HG03097 (cell line): ENCODE data around the gene NUAK1.

Experiments
- ATAC-seq: cut with Tn5 transposase; IDR thresholded peaks from one replicate; pipeline ENCODE4 v1.9.1; 2021; ENCODE audit not compliant: unreplicated experiment, low FRiP score

The NUAK1 gene

GRCh38 chr12:106088246-106088808 lies 50.4 kb downstream of the NUAK1 start:
- no peak for ATAC-seq

- ATAC-seq, result no peak
Measured at GRCh38 chr12:106086696-106087095, 52.1 kb downstream of the NUAK1 start.

- no peak for ATAC-seq
Measured at GRCh38 chr12:106085213-106085612, 53.5 kb downstream of the NUAK1 start.

DNA sequence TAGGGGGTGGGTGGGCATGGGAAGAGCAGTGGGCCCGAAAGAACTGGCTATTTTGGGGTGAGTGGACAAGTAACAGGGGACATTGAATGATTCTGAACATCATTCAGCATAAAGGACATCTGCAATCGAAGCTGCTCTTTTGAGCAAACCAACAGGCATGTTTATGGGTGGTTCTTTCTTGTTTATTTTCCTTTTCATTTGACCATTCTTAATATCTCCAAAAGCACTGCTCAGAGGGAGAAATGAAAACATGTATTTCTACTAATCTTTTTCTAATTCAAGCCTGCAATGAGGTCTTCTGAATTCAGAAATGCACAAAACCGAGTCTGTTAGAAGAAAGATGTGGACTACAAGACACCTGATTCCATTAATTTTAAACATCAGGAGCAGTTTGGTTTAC lies 54.0 kb downstream of the NUAK1 start:
- no peak for ATAC-seq

GRCh38 chr12:106084014-106084671 lies 54.6 kb downstream of the NUAK1 start:
- no peak for ATAC-seq

DNA sequence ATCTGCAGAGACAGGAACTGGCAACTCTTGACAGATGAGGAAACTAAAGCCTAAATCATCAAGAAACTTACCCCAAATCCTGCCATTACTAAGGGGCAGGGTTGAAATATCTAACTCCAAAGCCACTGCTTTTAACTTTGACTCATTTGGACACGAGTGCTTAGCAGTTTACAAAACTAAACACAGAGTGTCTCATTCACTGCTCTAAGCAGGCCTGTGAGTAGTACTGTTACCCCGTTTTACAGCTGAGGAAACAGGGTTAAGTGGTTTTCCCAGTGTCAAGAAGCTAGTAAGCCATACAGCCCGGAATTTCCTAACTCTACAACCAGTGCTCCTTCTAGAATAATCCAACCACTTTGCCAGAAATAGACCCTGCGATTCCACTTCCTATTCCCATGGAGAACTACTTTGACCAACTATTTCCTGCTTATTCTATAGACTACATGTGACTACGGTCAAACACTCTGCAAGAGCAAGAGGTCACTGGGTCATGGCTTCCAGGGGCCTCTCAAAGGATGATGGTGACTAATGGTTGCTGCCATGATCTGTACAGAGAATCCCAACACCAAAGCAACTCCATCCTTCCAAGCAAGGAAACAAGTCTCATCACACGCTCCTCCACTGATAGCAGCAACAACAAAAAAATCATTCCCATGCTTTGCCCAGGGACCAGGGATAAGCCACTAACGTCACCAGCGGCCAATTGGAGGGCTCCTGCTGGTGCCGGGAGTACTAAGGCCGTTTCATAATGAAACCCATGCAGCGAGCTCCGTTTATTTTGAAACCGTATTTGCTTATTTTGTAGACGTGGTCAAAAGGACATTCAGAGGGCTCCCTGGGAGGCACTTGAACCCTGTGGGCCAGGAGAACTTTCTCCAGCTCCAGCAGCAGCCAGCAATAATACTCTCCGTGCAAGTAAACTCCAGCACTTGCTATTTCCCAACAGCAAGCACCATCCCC lies 56.3 kb downstream of the NUAK1 start:
- no peak for ATAC-seq

- ATAC-seq, result no peak
Measured at GRCh38 chr12:106081606-106082005, 57.1 kb downstream of the NUAK1 start.

DNA sequence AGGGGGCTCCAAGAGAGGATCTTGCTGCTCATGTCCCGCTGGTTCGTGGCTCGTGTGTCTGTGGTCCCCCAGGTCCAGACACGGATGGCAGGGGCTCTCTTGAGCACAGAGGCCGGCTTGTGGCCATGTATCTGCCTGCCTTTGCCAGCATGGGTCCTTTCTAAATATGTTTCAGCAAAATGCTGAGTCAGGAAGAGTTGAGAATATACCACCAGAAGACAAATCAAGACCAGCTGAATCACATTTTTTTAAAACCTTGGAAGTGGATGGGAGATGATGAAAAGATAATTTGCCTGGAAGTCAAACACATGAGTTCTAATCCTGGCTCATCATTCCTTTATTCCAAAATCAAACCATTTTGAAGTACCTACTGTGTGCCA lies 58.0 kb downstream of the NUAK1 start:
- ATAC-seq, result no peak

GRCh38 chr12:106080041-106080790 lies 58.5 kb downstream of the NUAK1 start:
- no peak for ATAC-seq

DNA sequence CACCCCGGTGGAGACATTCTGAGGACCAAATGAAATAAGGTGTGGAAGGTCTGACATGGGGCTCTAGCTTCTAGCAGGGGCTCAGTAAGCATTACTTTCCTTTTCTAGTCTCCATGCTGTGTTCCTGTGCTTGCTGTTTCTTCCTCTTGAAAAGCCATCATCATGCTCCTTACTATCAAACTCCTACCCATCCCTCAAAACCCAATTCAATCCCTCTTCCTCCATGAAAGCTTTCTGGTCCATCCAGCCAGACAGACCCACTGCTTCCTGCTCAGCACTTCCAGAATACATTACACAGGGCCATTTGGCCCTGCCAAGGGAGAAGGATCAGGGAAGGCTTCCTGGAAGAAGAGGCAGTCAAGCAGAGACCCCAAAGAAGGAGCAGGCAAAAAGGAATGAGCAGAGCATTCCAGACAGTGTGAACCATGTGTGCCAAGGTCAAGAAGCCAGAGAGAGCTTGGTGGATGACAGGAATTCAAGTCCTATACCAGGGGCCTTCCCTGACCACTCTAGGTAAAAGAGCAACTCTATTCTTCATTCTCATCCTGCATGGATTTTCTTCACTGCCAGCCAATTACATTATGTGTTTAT lies 59.5 kb downstream of the NUAK1 start:
- no peak for ATAC-seq

GRCh38 chr12:106078358-106079010 lies 60.3 kb downstream of the NUAK1 start:
- ATAC-seq, result no peak

- no peak for ATAC-seq
Measured at GRCh38 chr12:106074706-106075392, 63.9 kb downstream of the NUAK1 start.

- no peak for ATAC-seq
Measured at GRCh38 chr12:106074361-106074705, 64.4 kb downstream of the NUAK1 start.

- no peak for ATAC-seq
Measured at GRCh38 chr12:106073179-106073578, 65.6 kb downstream of the NUAK1 start.

DNA sequence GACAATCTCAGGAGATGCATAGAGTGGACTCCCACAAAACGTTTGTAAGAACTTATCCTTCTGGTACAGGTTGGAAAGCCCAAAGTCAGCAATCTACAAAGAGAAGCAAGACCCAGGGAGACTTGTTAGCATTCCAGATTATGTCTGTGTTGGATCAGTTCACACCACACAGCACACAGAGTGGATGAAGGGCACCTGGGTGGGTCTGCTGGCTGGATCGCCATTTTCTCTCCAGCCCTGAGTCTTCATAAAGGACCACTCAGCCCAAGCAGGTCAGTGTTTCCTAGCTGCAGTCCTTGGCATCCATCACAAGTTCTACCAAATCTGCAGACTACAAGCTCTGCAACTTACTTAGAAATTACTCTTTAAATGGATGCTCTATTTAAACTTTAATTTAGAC lies 66.0 kb downstream of the NUAK1 start:
- no peak for ATAC-seq

GRCh38 chr12:106071686-106072085 lies 67.1 kb downstream of the NUAK1 start:
- ATAC-seq, result no peak

DNA sequence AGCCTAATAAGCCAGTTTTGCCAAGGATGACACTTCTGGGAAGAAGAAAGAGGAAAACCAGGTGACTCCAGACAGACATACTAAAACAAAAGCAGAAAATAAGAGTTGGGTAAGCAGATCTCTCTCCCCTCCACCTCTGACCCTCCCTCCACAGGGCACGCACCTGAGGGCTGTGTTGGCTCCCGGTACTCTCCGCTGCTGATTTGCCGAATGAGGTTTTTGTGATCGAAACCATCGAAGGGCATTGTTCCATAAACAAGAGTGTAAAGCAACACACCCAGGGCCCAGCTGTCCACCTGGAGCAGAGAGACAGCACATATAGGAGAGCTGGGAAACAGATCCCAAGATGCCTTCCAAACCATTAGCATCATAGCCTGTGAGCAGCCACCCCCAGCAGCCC lies 68.1 kb downstream of the NUAK1 start:
- ATAC-seq, result no peak

DNA sequence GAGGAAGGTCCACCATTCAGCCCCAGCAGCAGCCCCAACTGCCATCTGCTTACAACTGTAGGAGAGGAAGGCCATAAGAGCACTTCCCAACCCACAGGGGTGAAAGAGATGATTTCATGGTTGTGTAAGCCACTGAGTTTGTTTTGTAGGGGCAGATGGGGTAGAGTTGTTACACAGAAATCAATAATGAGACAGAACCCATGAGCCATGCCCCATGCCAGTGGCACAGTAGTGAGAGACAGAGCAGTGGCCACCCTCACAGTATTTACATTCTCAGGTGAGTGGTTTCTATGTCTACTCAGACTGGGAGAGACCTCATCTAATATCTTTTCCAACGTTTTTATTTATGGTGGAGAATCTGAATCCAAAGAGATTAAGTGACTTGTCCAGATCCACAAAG lies 68.6 kb downstream of the NUAK1 start:
- ATAC-seq, result no peak

DNA sequence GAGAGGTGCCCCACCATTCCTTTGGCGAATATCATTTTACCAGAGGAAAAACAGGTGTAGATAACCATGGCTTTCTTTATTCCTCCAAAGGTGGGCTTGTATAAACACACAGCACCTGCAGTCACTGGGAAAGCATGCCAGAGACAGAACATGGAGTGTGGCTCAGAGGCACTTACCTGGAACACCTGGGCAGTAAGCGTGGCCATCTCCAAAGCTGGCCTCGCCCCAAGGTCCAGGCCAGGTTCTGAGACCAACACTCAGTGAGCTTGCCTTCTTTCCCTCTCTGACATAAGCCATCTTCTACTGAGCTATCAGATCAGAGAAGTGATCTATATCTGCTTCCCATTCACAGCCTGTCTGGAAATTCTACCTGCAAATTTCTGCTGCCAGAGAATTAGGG lies 70.5 kb downstream of the NUAK1 start:
- ATAC-seq, result no peak
